GM18867 (cell line): Measurements from ENCODE around the gene ELMO1.
A peak's percentile ranks its signal among the peaks of the same experiment; 100 is the strongest.

Source experiments
- ATAC-seq: cut with Tn5 transposase; IDR thresholded peaks from one replicate; pipeline ENCODE4 v1.9.1; 2021; ENCODE audit warnings: mild to moderate bottlenecking, moderate library complexity; ENCODE audit not compliant: unreplicated experiment

ELMO1 gene

GRCh38 chr7:37201003-37201875, 247.4 kb downstream of the ELMO1 start:
- ATAC-seq = peak; percentile 55

GRCh38 chr7:37198906-37199485, 249.7 kb downstream of the ELMO1 start:
- ATAC-seq = peak; percentile 76

GRCh38 chr7:37198041-37198905, 250.4 kb downstream of the ELMO1 start:
- no peak for ATAC-seq

GRCh38 chr7:37197108-37197507, 251.6 kb downstream of the ELMO1 start:
- no peak for ATAC-seq

- ATAC-seq = no peak
These were observed 252.0 kb downstream of the ELMO1 start for GRCh38 chr7:37196676-37197075.

- no peak for ATAC-seq
These were observed 253.3 kb downstream of the ELMO1 start for GRCh38 chr7:37195388-37195787.

GRCh38 chr7:37194943-37195342, 253.7 kb downstream of the ELMO1 start:
- no peak for ATAC-seq

GRCh38 chr7:37193775-37194135, 254.9 kb downstream of the ELMO1 start:
- no peak for ATAC-seq

GRCh38 chr7:37193087-37193774, 255.4 kb downstream of the ELMO1 start:
- no peak for ATAC-seq

GRCh38 chr7:37191797-37192196, 256.9 kb downstream of the ELMO1 start:
- no peak for ATAC-seq

GRCh38 chr7:37187179-37187578, 261.5 kb downstream of the ELMO1 start:
- no peak for ATAC-seq

GRCh38 chr7:37186753-37187152, 261.9 kb downstream of the ELMO1 start:
- no peak for ATAC-seq

GRCh38 chr7:37181550-37181932, 267.1 kb downstream of the ELMO1 start:
- no peak for ATAC-seq

GRCh38 chr7:37180828-37181549, 267.7 kb downstream of the ELMO1 start:
- ATAC-seq = no peak

GRCh38 chr7:37176079-37176478, 272.6 kb downstream of the ELMO1 start:
- ATAC-seq = no peak

GRCh38 chr7:37174460-37174859, 274.2 kb downstream of the ELMO1 start:
- no peak for ATAC-seq

- no peak for ATAC-seq
These were observed 275.0 kb downstream of the ELMO1 start for GRCh38 chr7:37173670-37174069.

GRCh38 chr7:37162106-37162505, 286.6 kb downstream of the ELMO1 start:
- ATAC-seq = no peak

- no peak for ATAC-seq
These were observed 288.0 kb downstream of the ELMO1 start for GRCh38 chr7:37160656-37161055.

- no peak for ATAC-seq
These were observed 295.3 kb downstream of the ELMO1 start for GRCh38 chr7:37153376-37153775.
